Mucosa of stomach (tissue), 1 donor: ENCODE data around the gene RAMAC.
"Not testable (repeated sequence)": the region's sequence is repeated elsewhere in the genome, so short reads cannot be mapped to it uniquely, and the experiment has no call there.

Experiments used
- H3K27me3 ChIP-seq: one replicate; pipeline ENCODE4 v1.7.0; 2013; ENCODE audit warnings: mild to moderate bottlenecking, low read length; ENCODE audit not compliant: control insufficient read depth, insufficient read depth
- H3K36me3 ChIP-seq: one replicate; pipeline ENCODE4 v1.7.0; 2013; ENCODE audit warnings: low read length; ENCODE audit not compliant: control insufficient read depth, insufficient read depth
- H3K4me1 ChIP-seq: one replicate; pipeline ENCODE4 v1.7.0; 2013; ENCODE audit warnings: mild to moderate bottlenecking, low read length; ENCODE audit not compliant: control insufficient read depth, insufficient read depth
- H3K4me3 ChIP-seq: one replicate; pipeline ENCODE4 v1.7.0; 2013; ENCODE audit warnings: low read length
- H3K9ac ChIP-seq: one replicate; pipeline ENCODE4 v1.7.0; 2013; ENCODE audit warnings: mild to moderate bottlenecking, low read length, moderate library complexity
- H3K9me3 ChIP-seq: one replicate; pipeline ENCODE4 v1.7.0; 2013; ENCODE audit warnings: mild to moderate bottlenecking, low read length, moderate library complexity; ENCODE audit not compliant: control insufficient read depth
- donor health status: Pancreatic carcinoma.

Gene RAMAC

DNA sequence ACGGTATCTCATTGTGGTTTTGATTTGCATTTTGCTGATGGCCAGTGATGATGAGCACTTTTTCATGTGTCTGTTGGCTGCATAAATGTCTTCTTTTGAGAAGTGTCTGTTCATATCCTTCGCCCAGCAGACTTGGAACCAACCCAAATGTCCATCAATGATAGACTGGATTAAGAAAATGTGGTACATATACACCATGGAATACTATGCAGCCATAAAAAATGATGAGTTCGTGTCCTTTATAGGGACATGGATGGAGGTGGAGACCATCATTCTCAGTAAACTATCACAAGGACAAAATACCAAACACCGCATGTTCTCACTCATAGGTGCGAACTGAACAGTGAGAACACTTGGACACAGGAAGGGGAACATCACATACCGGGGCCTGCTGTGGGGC is 45.2 kb downstream of the RAMAC start:
- not testable (repeated sequence) for H3K27me3 ChIP-seq, H3K4me1 ChIP-seq, H3K9ac ChIP-seq, H3K4me3 ChIP-seq, H3K36me3 ChIP-seq, H3K9me3 ChIP-seq

DNA sequence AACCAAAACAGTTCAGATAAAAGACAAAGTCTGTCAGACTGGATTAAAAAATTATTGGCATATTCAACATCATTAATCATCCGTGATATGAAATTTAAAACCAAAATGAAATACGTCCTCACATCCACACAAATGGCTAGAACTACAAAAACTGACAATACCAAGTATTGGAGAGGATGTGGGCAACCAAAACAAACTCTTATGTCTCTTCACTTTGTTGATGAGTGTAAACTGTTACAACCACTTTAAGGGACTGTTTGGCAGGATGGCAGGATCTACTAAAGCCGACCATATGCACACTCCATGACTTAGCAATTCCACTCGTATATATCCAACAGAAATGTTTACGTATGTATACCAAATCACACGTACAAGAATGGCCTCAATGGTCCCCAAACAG is 50.2 kb downstream of the RAMAC start:
- no peaks in the 10 kb centered on the region for H3K4me1 ChIP-seq
- H3K9ac ChIP-seq = no peak overlapping the region
- no peaks in the 10 kb centered on the region for H3K27me3 ChIP-seq
- no peak overlapping the region for H3K4me3 ChIP-seq
- no peaks in the 10 kb centered on the region for H3K36me3 ChIP-seq
- no peaks in the 10 kb centered on the region for H3K9me3 ChIP-seq

DNA sequence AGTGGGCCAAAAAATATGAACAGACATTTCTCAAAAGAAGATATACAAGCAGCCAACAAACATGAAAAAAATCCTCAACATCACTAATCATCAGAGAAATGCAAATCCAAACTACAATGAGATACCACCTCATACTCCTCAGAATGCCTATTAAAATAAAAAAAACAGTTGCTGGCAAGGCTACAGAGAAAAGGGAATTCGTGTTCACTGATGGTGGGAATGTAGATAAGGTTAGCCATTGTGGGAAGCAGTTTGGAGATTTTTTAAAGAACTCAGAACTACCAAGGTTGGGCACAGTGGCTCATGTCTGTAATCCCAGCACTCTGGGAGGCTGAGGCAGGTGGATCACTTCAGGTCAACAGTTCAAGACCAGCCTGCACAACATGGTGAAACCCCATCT is 53.2 kb downstream of the RAMAC start:
- H3K9me3 ChIP-seq = no peaks in the 10 kb centered on the region
- H3K4me3 ChIP-seq = no peak overlapping the region
- H3K4me1 ChIP-seq = no peaks in the 10 kb centered on the region
- no peaks in the 10 kb centered on the region for H3K36me3 ChIP-seq
- H3K27me3 ChIP-seq = no peaks in the 10 kb centered on the region
- H3K9ac ChIP-seq = no peak overlapping the region
